MCF 10A (cell line): ENCODE data around the gene LY9. TPM values are rescaled to one million over a fixed set of nuclear protein-coding genes. Genes with fewer than 3 reads are reported as not detected.

Experiments used
- BruUV-seq: library from RNA; stranded (reverse); fragments of 400-500 nt; replicated peaks from 2 replicates; lab custom pipeline; 2021; lab: Mats Ljungman, UMichigan
- CTCF ChIA-PET: fragments of 300-600 bp; sonication (Branson Sonifier 250); formaldehyde crosslinking; extraction: SDS; loops from one replicate; lab custom pipeline; 2021; ENCODE audit warnings: antibody characterized with exemption, inconsistent platforms; lab: Yijun Ruan, JAX
- POLR2A ChIA-PET: fragments of 300-600, 350-650 bp; sonication (Branson Sonifier 250); formaldehyde crosslinking; extraction: SDS; loops from one replicate; lab custom pipeline; 2020; ENCODE audit warnings: antibody characterized with exemption, inconsistent platforms; lab: Yijun Ruan, JAX
- DNase-seq: peaks from one replicate; pipeline ENCODE4 v3.0.0-alpha.2; 2018; ENCODE audit not compliant: unreplicated experiment
- H3K27ac Mint-ChIP-seq: one replicate; pipeline ENCODE4 v1.8.0; 2022; ENCODE audit warnings: mild to moderate bottlenecking, low read depth, mixed read lengths; ENCODE audit not compliant: unreplicated experiment
- H3K27me3 Mint-ChIP-seq: one replicate; pipeline ENCODE4 v1.8.0; 2022; ENCODE audit warnings: mixed read lengths; ENCODE audit not compliant: insufficient read depth, unreplicated experiment
- H3K36me3 Mint-ChIP-seq: one replicate; pipeline ENCODE4 v1.8.0; 2022; ENCODE audit warnings: mild to moderate bottlenecking, moderate library complexity, mixed read lengths; ENCODE audit not compliant: insufficient read depth, unreplicated experiment
- H3K4me1 Mint-ChIP-seq: one replicate; pipeline ENCODE4 v1.8.0; 2022; ENCODE audit warnings: mixed read lengths; ENCODE audit not compliant: insufficient read depth, unreplicated experiment
- H3K4me3 Mint-ChIP-seq: one replicate; pipeline ENCODE4 v1.8.0; 2022; ENCODE audit warnings: mild to moderate bottlenecking, moderate library complexity, mixed read lengths; ENCODE audit not compliant: unreplicated experiment
- H3K9me3 Mint-ChIP-seq: one replicate; pipeline ENCODE4 v1.8.0; 2022; ENCODE audit warnings: mixed read lengths; ENCODE audit not compliant: unreplicated experiment
- intact Hi-C: fragments of 100-400 bp; cut with micrococcal nuclease; formaldehyde crosslinking; loops from 2 replicates; pipeline ENCODE4 v1.14.1; 2022
- total RNA-seq: library from RNA; stranded (reverse); gene quantifications from 2 replicates; pipeline ENCODE4 v1.2.3, GENCODE V29; 2022
- TF ChIP-seq, protein P1 (sequence below): fragments of 200-600 bp; IDR thresholded peaks from one replicate; pipeline ENCODE4 v1.8.0; 2022; ENCODE audit warnings: antibody characterized with exemption, mild to moderate bottlenecking; ENCODE audit not compliant: unreplicated experiment

The LY9 gene
- total RNA-seq, 1 experiment from 2014 or later: not detected

DNA sequence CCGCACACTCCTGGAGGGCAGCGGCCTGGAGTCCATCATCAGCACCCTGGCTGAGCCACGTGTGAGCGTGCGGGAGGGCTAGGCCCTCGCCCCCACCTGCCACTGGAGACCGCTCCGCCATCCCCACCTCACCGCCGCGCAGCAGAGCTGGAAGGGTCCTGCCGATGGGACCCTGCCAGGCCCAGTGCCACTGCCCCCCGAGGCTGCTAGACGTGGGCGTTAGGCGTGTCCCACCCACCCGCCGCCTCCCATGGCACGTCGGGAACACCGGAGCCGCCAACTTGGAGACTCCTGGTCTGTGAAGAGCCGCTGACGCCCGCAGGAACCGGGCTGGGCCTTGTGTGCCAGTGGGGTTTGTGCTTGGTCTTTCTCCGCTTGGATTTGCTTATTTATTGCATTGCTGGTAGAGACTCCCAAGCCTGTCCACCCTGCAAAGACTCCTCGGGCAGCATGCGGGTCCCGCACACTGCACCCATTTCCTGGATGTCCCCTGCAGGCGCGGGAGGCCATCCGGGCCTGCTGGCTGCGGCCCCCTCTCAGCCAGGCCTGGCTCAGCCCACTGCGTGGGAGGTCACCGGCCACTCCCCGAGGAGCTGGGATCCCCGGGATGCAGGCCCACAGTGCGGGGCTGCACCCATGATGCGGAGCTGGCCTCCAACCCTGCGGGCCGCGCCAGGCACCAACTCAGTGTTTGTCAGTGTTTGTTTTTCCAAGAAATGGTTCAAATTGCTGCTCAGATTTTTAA, 6.0 kb downstream of the LY9 start:
- Mint-ChIP-seq H3K36me3 (no peaks in the 10 kb centered on the region), H3K4me1 (no peaks in the 10 kb centered on the region), H3K4me3 (no peak overlapping the region), H3K9me3 (peaks cover 9% of the 10 kb centered on the region), H3K27ac (no peak overlapping the region), H3K27me3 (no peaks in the 10 kb centered on the region)
- TF ChIP-seq, protein P1, sequence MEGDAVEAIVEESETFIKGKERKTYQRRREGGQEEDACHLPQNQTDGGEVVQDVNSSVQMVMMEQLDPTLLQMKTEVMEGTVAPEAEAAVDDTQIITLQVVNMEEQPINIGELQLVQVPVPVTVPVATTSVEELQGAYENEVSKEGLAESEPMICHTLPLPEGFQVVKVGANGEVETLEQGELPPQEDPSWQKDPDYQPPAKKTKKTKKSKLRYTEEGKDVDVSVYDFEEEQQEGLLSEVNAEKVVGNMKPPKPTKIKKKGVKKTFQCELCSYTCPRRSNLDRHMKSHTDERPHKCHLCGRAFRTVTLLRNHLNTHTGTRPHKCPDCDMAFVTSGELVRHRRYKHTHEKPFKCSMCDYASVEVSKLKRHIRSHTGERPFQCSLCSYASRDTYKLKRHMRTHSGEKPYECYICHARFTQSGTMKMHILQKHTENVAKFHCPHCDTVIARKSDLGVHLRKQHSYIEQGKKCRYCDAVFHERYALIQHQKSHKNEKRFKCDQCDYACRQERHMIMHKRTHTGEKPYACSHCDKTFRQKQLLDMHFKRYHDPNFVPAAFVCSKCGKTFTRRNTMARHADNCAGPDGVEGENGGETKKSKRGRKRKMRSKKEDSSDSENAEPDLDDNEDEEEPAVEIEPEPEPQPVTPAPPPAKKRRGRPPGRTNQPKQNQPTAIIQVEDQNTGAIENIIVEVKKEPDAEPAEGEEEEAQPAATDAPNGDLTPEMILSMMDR: no peak
- ChIA-PET CTCF (interaction anchor here (0.6 to 0.9 kb wide), 4 partner anchors 9 to 87 kb away, joined by 3 to 10 read pairs (median 4); no protein-coding TSS in a partner anchor), POLR2A (no interaction called here)
- no peak for DNase-seq
- intact Hi-C loops: no loop called here
- BruUV-seq: no TSS peak

GRCh38 chr1:160806109-160806665, 10.2 kb downstream of the LY9 start:
- ChIA-PET CTCF (interaction anchor here (0.6 to 1.5 kb wide), 6 partner anchors 8 to 184 kb away, joined by 3 to 7 read pairs (median 4); no protein-coding TSS in a partner anchor), POLR2A (interaction anchor here (1.4 to 1.6 kb wide), 2 partner anchors 8 to 11 kb away, joined by 4 to 5 read pairs; no protein-coding TSS in a partner anchor)
- no TSS peak for BruUV-seq
- DNase-seq: no peak
- Mint-ChIP-seq H3K27ac (no peak overlapping the region), H3K9me3 (peaks cover 13% of the 10 kb centered on the region), H3K27me3 (no peaks in the 10 kb centered on the region), H3K36me3 (no peaks in the 10 kb centered on the region), H3K4me3 (no peak overlapping the region), H3K4me1 (no peaks in the 10 kb centered on the region)
- intact Hi-C loops: no loop called here
- TF ChIP-seq, protein P1: no peak

DNA sequence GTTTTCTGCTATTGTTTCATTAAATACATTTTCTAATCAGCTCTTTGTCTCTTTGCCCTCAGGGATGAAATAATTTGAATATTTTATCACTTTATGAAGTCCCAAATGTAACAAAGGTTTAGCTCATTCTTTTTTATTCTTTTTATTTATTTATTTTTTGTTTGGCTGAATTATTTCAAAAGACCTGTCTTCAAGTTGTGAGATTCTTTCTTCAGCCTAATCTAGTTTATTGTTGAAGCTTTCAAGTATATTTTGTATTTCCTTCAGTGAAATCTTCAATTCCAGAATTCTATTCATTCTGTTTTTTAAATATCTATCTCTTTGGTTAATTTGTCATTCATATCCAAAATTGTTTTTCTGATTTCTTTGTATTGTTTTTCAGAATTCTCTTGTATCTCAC, 10.8 kb downstream of the LY9 start:
- TF ChIP-seq, protein P1: no peak
- H3K4me1 Mint-ChIP-seq: no peaks in the 10 kb centered on the region
- H3K4me3 Mint-ChIP-seq: no peak overlapping the region
- ChIA-PET POLR2A (interaction anchor here (1.4 to 1.6 kb wide), 2 partner anchors 9 to 11 kb away, joined by 4 to 5 read pairs; no protein-coding TSS in a partner anchor), CTCF (interaction anchor here (0.6 to 1.5 kb wide), 6 partner anchors 8 to 623 kb away, joined by 4 to 7 read pairs (median 4); no protein-coding TSS in a partner anchor)
- peaks cover 13% of the 10 kb centered on the region for H3K9me3 Mint-ChIP-seq
- no peak for DNase-seq
- H3K36me3 Mint-ChIP-seq: no peaks in the 10 kb centered on the region
- BruUV-seq: no TSS peak
- intact Hi-C loops: no loop called here
- no peak overlapping the region for H3K27ac Mint-ChIP-seq
- no peaks in the 10 kb centered on the region for H3K27me3 Mint-ChIP-seq

GRCh38 chr1:160807247-160807646, 11.3 kb downstream of the LY9 start:
- CTCF ChIA-PET: interaction anchor here (0.6 to 1.5 kb wide), 5 partner anchors 9 to 622 kb away, joined by 4 to 7 read pairs (median 4); no protein-coding TSS in a partner anchor
- DNase-seq: no peak

More at GRCh38 chr1:160807247-160807646, 11.3 kb downstream of the LY9 start:
- POLR2A ChIA-PET: interaction anchor here (1.4 to 1.6 kb wide), 2 partner anchors 9 to 10 kb away, joined by 4 to 5 read pairs; no protein-coding TSS in a partner anchor
- no peak overlapping the region for H3K27ac Mint-ChIP-seq
- BruUV-seq: no TSS peak
- H3K4me1 Mint-ChIP-seq: no peaks in the 10 kb centered on the region
- TF ChIP-seq, protein P1: no peak
- peaks cover 13% of the 10 kb centered on the region for H3K9me3 Mint-ChIP-seq
- intact Hi-C loops: no loop called here
- no peaks in the 10 kb centered on the region for H3K36me3 Mint-ChIP-seq
- H3K27me3 Mint-ChIP-seq: no peaks in the 10 kb centered on the region
- no peak overlapping the region for H3K4me3 Mint-ChIP-seq
